EL (cell line): ENCODE results near the gene PIK3CD.
A peak's percentile ranks its signal among the peaks of the same experiment; 100 is the strongest.
"Not testable (repeated sequence)": the region's sequence is repeated elsewhere in the genome, so short reads cannot be mapped to it uniquely, and the experiment has no call there.

Experiments used
- DNase-seq: peaks from one replicate; pipeline ENCODE4 v3.0.0-alpha.2; 2016

The PIK3CD gene

DNA sequence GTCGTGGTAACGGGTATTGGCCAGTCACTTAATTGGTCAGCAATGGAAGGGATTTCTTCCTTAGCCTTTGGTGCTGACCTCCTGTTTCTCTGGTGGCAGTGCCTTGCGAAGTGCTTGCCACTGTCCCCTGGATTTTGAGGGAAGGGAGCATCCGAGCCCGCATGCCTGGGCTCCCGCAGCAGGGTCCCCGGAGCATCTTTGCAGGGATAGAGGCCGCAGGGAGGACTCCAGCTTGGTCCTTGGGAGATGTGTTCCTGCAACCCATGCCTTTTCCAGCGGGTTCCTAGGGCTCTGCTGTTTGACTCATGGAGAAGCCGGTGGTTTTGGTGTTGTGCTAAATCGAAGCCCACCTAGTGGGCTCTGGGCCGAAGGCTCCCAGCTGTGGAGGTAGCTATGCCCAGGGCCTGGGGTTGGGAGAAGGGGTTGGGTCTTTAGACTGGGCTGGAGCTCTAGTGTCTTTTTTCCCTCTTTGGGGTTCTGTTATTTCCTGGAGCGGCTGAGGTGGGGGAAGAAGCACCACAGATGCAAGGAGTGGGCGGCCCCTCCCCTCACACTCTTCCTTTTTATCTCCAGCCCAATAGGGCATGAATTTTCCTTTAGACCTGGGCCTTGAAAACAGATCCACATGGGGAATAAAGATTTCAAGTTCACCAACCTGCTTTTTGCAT, 39.0 kb downstream of the PIK3CD start:
- DNase-seq, result peak; percentile 18

DNA sequence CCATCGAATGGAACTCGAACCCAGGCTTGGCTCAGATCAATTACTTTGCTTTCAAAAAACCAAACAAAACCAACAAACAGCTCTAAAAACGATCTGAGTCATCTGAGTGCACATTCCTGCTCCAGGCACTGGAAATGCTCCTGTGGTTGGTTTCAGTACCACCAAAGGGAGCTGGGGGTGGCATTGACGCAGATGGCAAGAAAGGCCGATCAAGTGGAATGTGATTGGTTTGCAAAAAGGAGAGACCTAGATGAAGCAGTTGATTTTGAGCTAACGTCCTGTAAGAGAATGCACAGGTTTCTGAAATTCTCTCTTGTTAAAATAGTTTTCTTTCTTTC, 39.5 kb downstream of the PIK3CD start:
- DNase-seq, result peak; percentile 88

DNA sequence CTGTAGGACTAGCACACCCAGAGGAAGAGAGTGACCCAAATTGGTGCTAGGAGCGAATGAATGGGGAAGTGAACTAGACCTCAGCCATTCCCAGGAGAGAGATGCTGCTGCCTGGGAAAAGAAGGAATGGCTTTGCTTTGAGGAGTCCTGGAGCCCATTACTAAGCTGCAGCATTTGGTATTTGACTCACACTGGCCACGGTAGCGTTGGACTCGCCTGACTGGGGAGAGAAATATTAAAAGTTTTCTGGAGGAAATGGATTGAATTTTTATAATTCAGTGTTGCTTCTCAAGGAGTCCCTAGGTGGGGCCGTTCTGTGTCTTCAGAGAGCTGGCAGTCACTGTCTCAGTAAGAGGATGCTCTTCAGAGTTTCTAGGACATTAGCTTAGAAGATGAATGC, 40.2 kb downstream of the PIK3CD start:
- peak; percentile 28 for DNase-seq

GRCh38 chr1:9696793-9697192, 45.3 kb downstream of the PIK3CD start:
- no peak for DNase-seq

- no peak for DNase-seq
Measured at GRCh38 chr1:9699361-9699760, 47.8 kb downstream of the PIK3CD start.

GRCh38 chr1:9700340-9700739, 48.8 kb downstream of the PIK3CD start:
- DNase-seq, result peak; percentile 91

DNA sequence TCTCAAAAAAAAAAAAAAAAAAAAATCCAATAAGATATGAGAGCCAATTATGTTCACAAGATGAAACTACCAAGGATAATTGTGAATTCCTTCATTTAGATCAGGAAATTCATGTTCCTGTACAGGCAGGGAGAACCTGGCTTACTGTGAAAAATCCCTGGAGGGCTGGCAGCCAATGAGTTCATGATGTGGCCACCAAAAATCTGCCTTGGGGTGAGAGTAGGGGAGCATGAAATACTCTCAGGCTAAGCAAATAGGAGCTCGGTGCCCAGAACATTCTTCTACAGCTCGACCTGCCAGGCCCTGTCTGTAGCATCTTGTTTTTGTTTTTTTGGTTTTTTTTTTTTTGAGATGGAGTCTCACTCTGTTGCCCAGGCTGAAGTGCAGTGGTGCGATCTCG, 50.1 kb downstream of the PIK3CD start:
- DNase-seq, result peak; percentile 62

- no peak for DNase-seq
Measured at GRCh38 chr1:9703165-9703509, 51.6 kb downstream of the PIK3CD start.

DNA sequence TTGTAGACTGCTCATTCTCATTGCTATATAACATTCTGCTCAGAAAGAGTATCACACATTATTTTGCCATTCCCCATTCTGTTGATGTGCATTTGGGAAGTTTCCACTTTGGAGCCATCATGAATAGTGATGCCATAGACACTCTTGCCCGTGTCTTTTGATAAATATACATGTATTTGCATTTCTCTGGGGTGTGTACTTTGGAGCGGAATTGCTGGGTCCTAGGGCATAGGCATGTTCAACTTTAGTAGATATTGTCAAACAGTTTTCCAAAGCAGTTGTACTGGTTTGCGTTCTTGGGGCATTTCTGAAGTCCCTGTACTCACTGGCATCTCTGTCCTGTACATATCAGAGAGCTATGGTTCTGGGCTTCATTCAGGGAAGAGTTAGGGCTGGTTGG, 52.1 kb downstream of the PIK3CD start:
- DNase-seq, result no peak

DNA sequence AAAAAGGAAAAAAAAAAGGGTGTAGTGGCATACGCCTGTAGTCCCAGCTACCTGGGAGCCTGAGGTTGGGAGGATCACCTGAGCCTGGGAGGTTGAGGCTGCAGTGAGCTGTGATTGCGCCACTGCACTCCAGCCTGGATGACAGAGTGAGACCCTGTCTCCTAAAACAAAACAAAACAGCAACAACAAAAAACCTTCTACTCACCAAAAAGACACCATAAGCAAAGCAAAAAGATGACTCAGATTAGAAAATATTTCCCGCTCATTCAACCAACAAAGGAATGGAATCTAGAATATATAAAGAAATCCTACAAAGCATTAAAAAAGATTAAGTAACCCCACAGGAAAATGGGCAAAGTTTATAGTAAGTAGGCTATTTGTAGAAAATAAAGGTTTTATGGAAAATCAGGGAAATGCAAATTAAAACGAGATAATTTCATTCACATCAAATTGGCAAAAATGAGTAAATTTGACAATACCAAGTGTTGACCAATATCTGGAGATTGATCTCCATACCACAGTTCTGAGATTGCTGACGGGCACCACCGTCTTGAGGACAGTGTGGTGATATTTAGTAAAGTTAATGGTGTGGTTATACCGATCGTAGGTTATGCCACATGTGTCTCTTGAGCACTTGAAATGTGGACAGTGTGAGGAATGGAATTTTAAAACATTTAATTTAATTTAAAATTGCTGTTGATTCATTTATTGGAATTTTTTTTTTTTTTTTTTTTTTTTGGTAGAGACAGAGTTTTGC, 54.0 kb downstream of the PIK3CD start:
- peak; percentile 80 for DNase-seq

- no peak for DNase-seq
Measured at GRCh38 chr1:9706178-9706577, 54.6 kb downstream of the PIK3CD start.

GRCh38 chr1:9710037-9710436, 58.5 kb downstream of the PIK3CD start:
- no peak for DNase-seq

DNA sequence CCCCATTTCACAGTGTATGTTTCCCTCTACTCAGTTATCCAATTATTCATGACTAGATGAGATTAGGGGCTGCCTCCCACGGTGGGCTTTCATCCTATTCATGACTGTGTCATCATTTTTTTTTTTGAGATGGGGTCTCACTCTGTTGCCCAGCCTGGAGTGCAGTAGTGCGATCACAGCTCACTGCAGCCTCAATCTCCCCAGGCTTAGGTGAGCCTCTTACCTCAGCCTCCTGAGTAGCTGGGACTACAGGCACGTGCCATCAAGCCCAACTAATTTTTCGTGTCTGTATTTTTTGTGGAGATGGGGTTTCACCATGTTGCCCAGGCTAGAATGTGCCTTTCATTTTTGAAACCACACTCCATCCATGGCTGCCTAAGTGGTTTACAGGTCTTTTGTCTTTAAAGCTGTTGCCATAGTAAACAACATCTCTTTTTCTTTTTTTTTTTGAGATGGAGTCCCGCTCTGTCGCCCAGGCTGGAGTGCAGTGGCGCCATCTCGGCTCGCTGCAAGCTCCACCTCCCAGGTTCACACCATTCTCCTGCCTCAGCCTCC, 60.0 kb downstream of the PIK3CD start:
- DNase-seq, result no peak

DNA sequence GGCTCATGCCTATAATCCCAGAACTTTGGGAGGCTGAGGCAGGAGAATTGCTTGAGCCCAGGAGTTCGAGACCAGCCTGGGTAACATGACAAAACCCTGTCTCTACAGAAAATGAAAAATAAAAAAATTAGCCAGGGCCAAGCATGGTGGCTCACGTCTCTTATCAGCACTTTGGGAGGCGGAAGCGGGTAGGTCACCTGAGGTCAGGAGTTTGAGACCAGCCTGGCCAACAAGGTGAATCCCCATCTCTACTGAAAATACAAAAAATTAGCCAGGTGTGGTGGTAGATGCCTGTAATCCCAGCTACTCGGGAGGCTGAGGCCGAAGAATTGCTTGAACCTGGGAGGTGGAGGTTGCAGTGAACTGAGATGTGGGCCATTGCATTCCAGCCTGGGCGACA, 61.2 kb downstream of the PIK3CD start:
- DNase-seq, result not testable (repeated sequence)

DNA sequence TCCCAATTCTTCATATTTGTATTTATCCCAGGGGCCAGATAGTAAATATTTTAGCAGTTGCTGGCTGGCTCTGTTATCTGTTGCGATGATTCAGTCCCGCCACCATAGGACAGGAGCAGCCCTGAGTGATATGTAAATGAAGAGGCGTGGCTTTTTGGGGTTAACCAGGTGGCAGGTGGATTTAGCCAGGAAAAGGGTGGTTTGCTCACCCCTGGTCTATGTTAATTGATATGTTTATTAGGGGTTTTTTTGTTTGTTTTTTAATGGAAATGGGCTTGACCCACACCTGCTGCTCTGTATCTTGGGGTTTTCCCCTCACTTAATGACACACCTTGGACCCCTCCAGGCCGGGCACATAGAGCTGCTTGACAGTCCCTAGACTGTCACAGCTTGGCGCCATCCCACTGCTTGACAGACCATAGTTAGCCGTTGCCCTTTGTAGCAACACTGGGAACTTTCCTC, 62.8 kb downstream of the PIK3CD start:
- no peak for DNase-seq

GRCh38 chr1:9715536-9716226, 64.2 kb downstream of the PIK3CD start:
- DNase-seq, result no peak

DNA sequence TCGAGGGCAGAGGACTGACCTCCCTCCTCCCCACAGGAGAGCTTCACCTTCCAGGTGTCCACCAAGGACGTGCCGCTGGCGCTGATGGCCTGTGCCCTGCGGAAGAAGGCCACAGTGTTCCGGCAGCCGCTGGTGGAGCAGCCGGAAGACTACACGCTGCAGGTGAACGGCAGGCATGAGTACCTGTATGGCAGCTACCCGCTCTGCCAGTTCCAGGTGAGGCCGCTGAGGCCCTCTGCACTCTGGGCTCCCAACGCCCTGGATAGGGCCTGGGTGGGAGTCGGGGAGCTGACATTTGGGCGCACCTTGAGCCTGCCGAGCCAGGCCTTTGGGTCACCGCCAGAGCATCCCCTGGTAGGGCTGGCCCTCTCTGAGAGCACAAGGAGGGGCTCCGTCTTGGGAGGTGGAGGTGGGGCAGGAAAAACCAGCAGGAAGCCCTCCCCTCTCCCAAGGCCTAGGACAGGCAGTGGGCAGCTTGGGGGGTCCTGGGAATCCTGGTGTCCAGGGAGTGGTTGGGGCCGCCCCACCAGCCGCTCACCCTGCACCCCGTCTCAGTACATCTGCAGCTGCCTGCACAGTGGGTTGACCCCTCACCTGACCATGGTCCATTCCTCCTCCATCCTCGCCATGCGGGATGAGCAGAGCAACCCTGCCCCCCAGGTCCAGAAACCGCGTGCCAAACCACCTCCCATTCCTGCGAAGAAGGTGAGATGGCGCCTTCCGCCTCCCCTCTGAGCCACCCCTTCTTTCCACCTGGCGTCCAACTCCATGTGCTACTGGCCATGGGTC, 65.1 kb downstream of the PIK3CD start:
- no peak for DNase-seq

DNA sequence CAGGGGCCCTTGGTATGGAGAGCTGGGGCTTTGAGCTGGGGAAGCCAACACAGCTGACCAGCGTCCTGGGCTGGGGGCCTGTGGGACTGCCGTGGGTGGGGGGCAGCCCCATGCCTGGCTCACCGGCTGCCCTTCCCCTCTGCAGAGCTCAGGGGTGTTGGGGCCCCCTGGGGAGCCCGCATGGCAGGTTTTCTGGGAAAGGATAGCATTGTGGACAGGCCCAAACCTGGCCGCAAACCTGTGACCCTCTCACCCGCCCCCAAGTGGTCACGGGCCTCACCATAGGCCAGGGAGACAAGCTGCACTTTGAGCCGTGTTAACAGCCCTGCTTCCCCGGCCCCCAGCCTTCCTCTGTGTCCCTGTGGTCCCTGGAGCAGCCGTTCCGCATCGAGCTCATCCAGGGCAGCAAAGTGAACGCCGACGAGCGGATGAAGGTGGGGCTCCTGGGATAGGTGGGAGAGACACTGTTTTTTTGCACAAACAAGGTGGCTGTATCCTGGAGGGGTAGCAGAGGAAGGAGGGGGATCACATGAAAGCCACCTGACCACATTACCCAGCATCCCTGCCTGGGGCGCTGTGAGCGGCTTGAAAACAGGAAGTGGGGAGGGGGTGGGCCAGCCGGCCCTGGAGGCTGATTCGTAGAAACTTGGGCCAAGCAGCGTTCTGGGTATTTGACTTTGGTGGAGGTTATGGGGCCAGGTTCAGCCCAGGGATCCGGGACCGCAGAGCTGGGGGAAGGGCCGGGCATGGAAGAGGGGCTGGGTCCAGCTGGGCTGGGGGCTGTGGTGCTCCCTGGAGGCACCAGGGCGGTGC, 65.9 kb downstream of the PIK3CD start:
- no peak for DNase-seq

DNA sequence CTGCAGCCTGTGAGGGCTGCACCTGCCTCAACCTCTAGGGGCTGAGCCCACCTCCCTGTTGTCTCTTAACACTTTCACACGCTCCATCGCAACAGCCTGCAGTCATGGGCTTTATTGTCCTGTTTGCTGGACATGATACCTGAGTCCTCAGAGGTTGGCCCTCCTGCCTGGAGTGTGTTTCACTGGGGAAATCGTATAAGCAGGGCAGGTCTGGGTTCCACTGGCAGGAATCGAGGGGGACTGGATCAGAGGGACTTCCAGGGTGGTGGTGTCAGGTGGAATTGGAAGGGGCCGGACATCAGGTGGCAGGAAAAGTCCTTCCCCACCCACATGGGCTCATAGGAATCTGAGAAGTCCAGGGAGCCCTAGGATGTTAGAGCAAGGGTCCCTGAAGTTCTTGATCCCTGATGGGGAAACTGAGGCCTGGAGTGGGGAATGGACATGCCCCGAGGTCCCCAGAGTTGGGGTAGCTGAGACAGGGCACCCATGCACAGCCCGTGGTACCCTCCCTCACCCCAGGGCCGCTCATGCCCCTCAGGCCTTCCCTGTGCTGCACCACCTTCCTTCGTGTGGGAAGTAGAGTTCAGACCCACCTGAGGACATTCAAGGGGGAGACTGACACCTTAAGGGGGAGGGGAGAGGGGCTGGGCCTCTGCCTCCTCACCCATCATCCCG, 66.6 kb downstream of the PIK3CD start:
- no peak for DNase-seq

DNA sequence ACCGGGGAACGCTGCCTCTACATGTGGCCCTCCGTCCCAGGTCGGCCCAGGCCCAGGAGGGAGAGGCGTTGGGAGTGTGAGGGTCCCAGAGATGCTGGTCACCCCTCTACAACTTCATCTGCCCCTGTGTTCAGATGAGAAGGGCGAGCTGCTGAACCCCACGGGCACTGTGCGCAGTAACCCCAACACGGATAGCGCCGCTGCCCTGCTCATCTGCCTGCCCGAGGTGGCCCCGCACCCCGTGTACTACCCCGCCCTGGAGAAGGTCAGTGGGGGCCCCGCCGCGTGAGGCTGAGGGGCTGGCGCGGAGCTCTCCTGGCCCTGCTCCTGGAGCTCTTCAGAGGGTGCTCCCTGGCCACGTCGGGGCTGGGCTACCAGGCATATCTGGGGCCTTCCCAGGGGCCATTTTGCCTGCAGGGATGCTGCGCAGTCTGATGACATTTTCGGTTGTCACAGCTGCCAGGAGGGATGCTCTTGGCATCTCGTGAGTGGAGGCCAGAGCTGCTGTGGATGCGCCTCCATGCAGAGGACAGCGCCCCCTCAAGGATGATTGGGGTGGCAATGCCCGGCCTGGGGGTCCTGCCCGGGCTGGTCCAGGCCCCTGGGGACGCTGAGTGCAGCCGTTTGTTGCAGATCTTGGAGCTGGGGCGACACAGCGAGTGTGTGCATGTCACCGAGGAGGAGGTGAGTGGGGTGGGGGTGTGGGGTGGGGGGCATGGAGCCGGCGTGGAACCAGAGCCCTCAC, 68.6 kb downstream of the PIK3CD start:
- DNase-seq, result no peak
